Uterus (tissue), 4 donors: ENCODE data around the gene NSD2. TPM values are rescaled to one million over a fixed set of nuclear protein-coding genes. Genes with fewer than 3 reads are reported as not detected.

Experiments used
- DNase-seq, 2 donors: peaks; one replicate each; pipeline ENCODE4 v3.0.0-alpha.2; 2019 to 2020
- H3K27ac ChIP-seq, 2 donors: fragments of 200-600 bp; sonication (generic); 1 replicate in 1 of 2; 2 replicates in 1 of 2; pipeline ENCODE4 v1.5.1; 2016 to 2018
- H3K27me3 ChIP-seq, 2 donors: fragments of 200-600 bp; sonication (generic); one replicate each; pipeline ENCODE4 v1.5.1; 2018 to 2019; ENCODE audit warnings: control low read depth in 1 of 2
- H3K36me3 ChIP-seq, 2 donors: fragments of 200-600 bp; sonication (generic); one replicate each; pipeline ENCODE4 v1.5.1; 2019; ENCODE audit warnings: control low read depth in 1 of 2
- H3K4me1 ChIP-seq, 2 donors: fragments of 200-600 bp; sonication (generic); one replicate each; pipeline ENCODE4 v1.5.1; 2018 to 2019; ENCODE audit warnings: control low read depth in 1 of 2
- H3K4me3 ChIP-seq, 2 donors: fragments of 200-600 bp; sonication (generic); 1 replicate in 1 of 2; 2 replicates in 1 of 2; pipeline ENCODE4 v1.5.1; 2018 to 2019; ENCODE audit warnings: mild to moderate bottlenecking in 1 of 2
- H3K9me3 ChIP-seq, 2 donors: fragments of 200-600 bp; sonication (generic); one replicate each; pipeline ENCODE4 v1.5.1; 2019; ENCODE audit warnings: control low read depth in 1 of 2
- POLR2A ChIP-seq, 2 donors: fragments of 450-650 bp; IDR thresholded peaks; one replicate each; pipeline ENCODE4 v1.6.1; 2016; ENCODE audit warnings: antibody characterized with exemption in 2 of 2, mild to moderate bottlenecking in 1 of 2, moderate library complexity in 1 of 2
- intact Hi-C: fragments of 100-400 bp; cut with DNase I; formaldehyde crosslinking; loops from one replicate; pipeline ENCODE4 v1.15.1; 2023; ENCODE audit warnings: low total_unique reads
- total RNA-seq, 4 donors: library from RNA; depleted of rRNA in 3 of 4; stranded (reverse); fragments of >200 nt in 3 of 4; gene quantifications; one replicate each; pipeline versions ENCODE4 v1.1.0 to v1.2.4, GENCODE V29; 2014 to 2023
- TF ChIP-seq, protein P1 (sequence below), 4 experiments: fragments of 200-600 bp in 2 of 4; fragments of 450-650 bp in 2 of 4; sonication (generic) in 2 of 4; IDR thresholded peaks; one replicate each; pipeline ENCODE4 v1.5.1; 2016 to 2019; ENCODE audit warnings: antibody characterized with exemption in 4 of 4, mild to moderate bottlenecking in 2 of 4, moderate library complexity in 1 of 4
- donor health status: DM: yes; HTN: yes; CAD: no.

Gene NSD2
- total RNA-seq, 4 donors from 2014 or later: 10.3 to 75.3 (median 49.0) TPM

- TF ChIP-seq, protein P1, sequence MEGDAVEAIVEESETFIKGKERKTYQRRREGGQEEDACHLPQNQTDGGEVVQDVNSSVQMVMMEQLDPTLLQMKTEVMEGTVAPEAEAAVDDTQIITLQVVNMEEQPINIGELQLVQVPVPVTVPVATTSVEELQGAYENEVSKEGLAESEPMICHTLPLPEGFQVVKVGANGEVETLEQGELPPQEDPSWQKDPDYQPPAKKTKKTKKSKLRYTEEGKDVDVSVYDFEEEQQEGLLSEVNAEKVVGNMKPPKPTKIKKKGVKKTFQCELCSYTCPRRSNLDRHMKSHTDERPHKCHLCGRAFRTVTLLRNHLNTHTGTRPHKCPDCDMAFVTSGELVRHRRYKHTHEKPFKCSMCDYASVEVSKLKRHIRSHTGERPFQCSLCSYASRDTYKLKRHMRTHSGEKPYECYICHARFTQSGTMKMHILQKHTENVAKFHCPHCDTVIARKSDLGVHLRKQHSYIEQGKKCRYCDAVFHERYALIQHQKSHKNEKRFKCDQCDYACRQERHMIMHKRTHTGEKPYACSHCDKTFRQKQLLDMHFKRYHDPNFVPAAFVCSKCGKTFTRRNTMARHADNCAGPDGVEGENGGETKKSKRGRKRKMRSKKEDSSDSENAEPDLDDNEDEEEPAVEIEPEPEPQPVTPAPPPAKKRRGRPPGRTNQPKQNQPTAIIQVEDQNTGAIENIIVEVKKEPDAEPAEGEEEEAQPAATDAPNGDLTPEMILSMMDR (IDR thresholded peaks at IDR 0.05): no peak
- no peak for TF ChIP-seq POLR2A (IDR thresholded peaks at IDR 0.05)
- H3K27ac ChIP-seq: no peak overlapping the region
- intact Hi-C loops: no loop called here
- no peak overlapping the region for H3K4me3 ChIP-seq
- H3K4me1 ChIP-seq: no peaks in the 10 kb centered on the region
- H3K9me3 ChIP-seq: no peaks in the 10 kb centered on the region
- no peaks in the 10 kb centered on the region for H3K36me3 ChIP-seq
- no peaks in the 10 kb centered on the region for H3K27me3 ChIP-seq
- DNase-seq: no peak
These were observed 93.8 kb downstream of the NSD2 start for GRCh38 chr4:1964971-1965370.

DNA sequence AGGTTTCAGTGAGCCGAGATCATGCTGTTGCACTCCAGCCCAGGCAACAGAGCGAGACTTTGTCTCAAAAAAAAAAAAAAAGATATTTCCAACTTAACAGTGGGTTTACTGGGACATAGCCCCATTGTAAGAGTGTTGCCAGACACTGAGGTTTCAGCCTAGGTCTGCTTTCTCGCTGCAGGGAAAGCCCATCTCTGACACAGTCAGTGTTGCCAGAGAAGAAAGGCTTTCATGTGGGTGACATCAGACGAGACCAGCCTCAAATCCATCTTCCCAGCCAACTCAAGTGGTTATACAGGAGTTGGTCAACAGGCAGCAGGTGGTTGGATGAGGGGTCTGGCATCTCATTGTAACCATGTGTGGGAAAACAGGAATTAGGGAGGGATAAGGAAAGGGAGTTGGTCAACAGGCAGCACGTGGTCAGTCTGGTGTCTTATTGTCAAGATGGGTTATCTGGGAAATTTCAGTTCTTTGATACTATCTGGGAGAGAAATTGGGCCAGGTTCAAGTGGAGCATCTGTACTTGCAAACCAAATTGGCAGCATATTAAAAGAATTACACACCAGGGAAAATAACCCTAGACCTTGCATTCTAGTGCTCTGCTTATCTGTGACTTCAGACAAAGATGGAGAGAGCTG is 96.4 kb downstream of the NSD2 start:
- H3K27ac ChIP-seq: no peak overlapping the region
- H3K36me3 ChIP-seq: no peaks in the 10 kb centered on the region
- intact Hi-C loops: no loop called here
- no peak for DNase-seq
- no peak overlapping the region for H3K4me3 ChIP-seq
- H3K4me1 ChIP-seq: no peaks in the 10 kb centered on the region
- H3K27me3 ChIP-seq: no peaks in the 10 kb centered on the region
- TF ChIP-seq, protein P1 (IDR thresholded peaks at IDR 0.05): no peak
- no peak for TF ChIP-seq POLR2A (IDR thresholded peaks at IDR 0.05)
- H3K9me3 ChIP-seq: no peaks in the 10 kb centered on the region

DNA sequence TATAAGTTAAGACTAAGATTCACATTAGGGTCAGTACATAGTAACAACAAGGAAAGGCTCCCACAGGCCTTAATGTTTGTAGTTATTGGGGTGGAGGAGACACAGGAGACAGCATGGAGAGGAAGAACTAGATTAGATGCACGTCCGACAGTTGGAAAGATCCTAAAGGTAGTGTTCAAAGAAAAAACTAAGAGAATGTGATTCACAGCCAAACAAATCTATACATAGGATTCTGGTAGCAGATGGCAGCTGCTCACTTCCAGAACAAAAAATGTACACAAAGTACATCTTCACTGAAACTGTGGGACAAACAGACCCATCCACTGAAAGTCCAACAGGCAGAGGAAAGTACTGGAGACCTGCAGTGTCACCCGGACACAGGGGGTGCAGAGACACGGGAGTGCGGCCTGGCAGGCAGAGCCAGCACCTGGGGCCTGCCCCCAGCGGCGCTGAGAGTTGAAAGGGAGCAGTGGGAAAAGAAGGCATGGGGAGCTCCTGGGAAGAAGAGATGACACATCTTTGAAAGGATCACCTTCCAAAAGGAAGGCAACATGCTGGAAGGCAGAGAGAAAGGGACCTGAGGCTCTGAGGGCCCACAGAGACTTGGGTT is 97.6 kb downstream of the NSD2 start:
- Histone ChIP-seq H3K9me3 (no peaks in the 10 kb centered on the region), H3K27ac (no peak overlapping the region), H3K4me1 (no peaks in the 10 kb centered on the region), H3K27me3 (no peaks in the 10 kb centered on the region), H3K4me3 (no peak overlapping the region), H3K36me3 (no peaks in the 10 kb centered on the region)
- TF ChIP-seq POLR2A (IDR thresholded peaks at IDR 0.05): no peak
- TF ChIP-seq, protein P1 (IDR thresholded peaks at IDR 0.05): no peak
- intact Hi-C loops: no loop called here
- no peak for DNase-seq

DNA sequence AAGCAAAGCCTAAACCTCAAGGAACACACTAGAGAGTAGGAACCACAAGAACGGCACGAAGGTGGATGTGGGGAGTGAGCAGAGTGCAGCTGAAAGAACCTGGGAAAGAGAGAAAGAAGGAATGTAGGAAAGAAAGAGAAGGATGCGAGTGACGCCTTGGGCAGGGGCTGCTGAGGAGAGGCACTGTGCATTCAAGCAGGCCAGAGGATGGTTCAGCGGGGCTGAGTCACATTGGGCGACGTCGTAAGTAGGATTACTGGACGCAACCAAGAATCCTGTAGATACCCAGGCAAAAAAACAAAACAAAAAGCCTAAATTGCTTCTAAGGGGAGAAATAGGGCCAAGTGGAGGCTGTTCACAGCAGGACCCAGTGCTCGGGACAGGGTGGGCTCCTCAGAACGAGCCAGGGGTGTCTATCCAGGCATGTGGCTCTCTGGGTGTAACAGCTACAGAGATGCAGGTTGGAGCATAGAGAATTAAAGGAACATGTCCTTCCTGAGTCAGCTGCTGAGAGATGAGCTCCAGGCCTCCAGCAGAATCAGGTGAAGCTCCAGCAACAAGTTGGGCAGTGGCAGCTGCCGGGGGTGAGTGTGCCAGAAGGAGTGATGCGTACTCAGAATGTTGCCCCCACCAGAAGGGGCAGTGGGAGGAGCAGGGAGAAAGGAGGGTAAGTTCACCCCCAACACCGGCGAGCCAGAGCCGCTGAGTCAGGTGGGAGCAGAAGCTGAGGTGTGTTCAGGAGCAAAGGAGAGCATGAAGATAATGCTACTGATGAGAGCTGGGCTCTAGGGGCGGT is 98.9 kb downstream of the NSD2 start:
- H3K27ac ChIP-seq: no peak overlapping the region
- no peaks in the 10 kb centered on the region for H3K9me3 ChIP-seq
- intact Hi-C loops: no loop called here
- TF ChIP-seq, protein P1 (IDR thresholded peaks at IDR 0.05): no peak
- TF ChIP-seq POLR2A (IDR thresholded peaks at IDR 0.05): no peak
- no peak overlapping the region for H3K4me3 ChIP-seq
- H3K27me3 ChIP-seq: no peaks in the 10 kb centered on the region
- no peaks in the 10 kb centered on the region for H3K36me3 ChIP-seq
- DNase-seq: no peak
- no peaks in the 10 kb centered on the region for H3K4me1 ChIP-seq

DNA sequence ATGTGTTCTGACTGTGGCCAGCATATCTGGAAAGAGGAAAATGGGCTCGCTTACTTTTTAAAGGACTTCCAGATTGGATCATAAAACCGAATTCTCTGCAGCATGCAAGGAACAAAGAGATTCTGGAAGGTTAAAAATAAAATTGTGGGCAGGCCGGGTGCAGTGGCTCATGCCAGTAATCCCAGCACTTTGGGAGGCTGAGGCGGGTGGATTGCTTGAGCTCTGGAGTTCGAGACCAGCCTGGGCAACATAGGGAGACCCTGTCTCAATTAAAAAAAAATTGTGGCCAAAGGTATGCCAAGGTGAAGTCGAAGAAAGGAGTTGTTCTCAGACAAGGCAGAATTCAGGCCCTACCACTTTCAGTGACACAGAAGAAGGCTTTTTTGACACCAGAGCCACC is 99.7 kb downstream of the NSD2 start:
- intact Hi-C loops: no loop called here
- H3K4me3 ChIP-seq: no peak overlapping the region
- no peaks in the 10 kb centered on the region for H3K4me1 ChIP-seq
- H3K9me3 ChIP-seq: no peaks in the 10 kb centered on the region
- no peak for DNase-seq
- TF ChIP-seq, protein P1 (IDR thresholded peaks at IDR 0.05): no peak
- TF ChIP-seq POLR2A (IDR thresholded peaks at IDR 0.05): no peak
- H3K27ac ChIP-seq: no peak overlapping the region
- H3K27me3 ChIP-seq: no peaks in the 10 kb centered on the region
- no peaks in the 10 kb centered on the region for H3K36me3 ChIP-seq
